ENCODE measurements around the gene TFF2. TPM values are rescaled to one million over a fixed set of nuclear protein-coding genes. Genes with fewer than 3 reads are reported as not detected.

Gene TFF2
- total and polyA plus RNA-seq, 2 experiments from 2014 or later: not detected

GRCh38 chr21:42386034-42386591 lies 35.3 kb upstream of the TFF2 start:
- H2AFZ ChIP-seq: no peak overlapping the region
- no peak overlapping the region for H3K4me2 ChIP-seq (ENCODE audit: unreplicated experiment)
- no peaks in the 10 kb centered on the region for H3K36me3 ChIP-seq (ENCODE audit: low read depth)
- peaks cover 3% of the 10 kb centered on the region; the same call in 1 of the 2 replicates for H3K27me3 ChIP-seq (replicated peaks; ENCODE audit: insufficient read depth)
- H3K4me1 ChIP-seq (ENCODE audit: insufficient read depth): no peaks in the 10 kb centered on the region
- no peaks in the 10 kb centered on the region for H3F3A ChIP-seq (ENCODE audit: insufficient read depth)
- no peak overlapping the region for H3K4me3 ChIP-seq
- H3K79me2 ChIP-seq (ENCODE audit: insufficient read depth): no peaks in the 10 kb centered on the region
- no peaks in the 10 kb centered on the region for H3K9me2 ChIP-seq (ENCODE audit: insufficient read depth)
- H4K20me1 ChIP-seq (ENCODE audit: insufficient read depth): no peaks in the 10 kb centered on the region
- no peak overlapping the region for H3K9ac ChIP-seq
- in situ Hi-C loops (cut with MboI): no loop called here
- DNase-seq: no peak
- 61 to 65% methylated on average over 11 of the region's 11 CpGs for WGBS, 2 experiments (ENCODE audit: low coverage in 1 of 2, low lambda C conversion rate in 2 of 2, missing lambda C conversion rate in 2 of 2)
- no peaks in the 10 kb centered on the region for H3K9me3 ChIP-seq (ENCODE audit: low read depth)
- H3K27ac ChIP-seq: no peak overlapping the region
- TF ChIP-seq EZH2 (IDR thresholded peaks at IDR 0.05; ENCODE audit: insufficient read depth, poor library complexity, severe bottlenecking) (no peak), EZH2phosphoT487 (IDR thresholded peaks at IDR 0.05; ENCODE audit: insufficient read depth, low read depth) (no peak)

GRCh38 chr21:42385619-42386018 lies 34.8 kb upstream of the TFF2 start:
- Histone ChIP-seq H2AFZ (no peak overlapping the region), H3F3A (ENCODE audit: insufficient read depth) (no peaks in the 10 kb centered on the region), H3K4me1 (ENCODE audit: insufficient read depth) (no peaks in the 10 kb centered on the region), H3K4me3 (no peak overlapping the region), H3K4me2 (ENCODE audit: unreplicated experiment) (no peak overlapping the region), H3K9me2 (ENCODE audit: insufficient read depth) (no peaks in the 10 kb centered on the region), H3K9me3 (ENCODE audit: low read depth) (no peaks in the 10 kb centered on the region), H3K9ac (no peak overlapping the region), H3K27ac (no peak overlapping the region), H3K36me3 (ENCODE audit: low read depth) (no peaks in the 10 kb centered on the region), H4K20me1 (ENCODE audit: insufficient read depth) (no peaks in the 10 kb centered on the region), H3K27me3 (replicated peaks; ENCODE audit: insufficient read depth) (peaks cover 3% of the 10 kb centered on the region; the same call in 1 of the 2 replicates), H3K79me2 (ENCODE audit: insufficient read depth) (no peaks in the 10 kb centered on the region)
- no peak for TF ChIP-seq EZH2 (IDR thresholded peaks at IDR 0.05; ENCODE audit: insufficient read depth, poor library complexity, severe bottlenecking)
- TF ChIP-seq EZH2phosphoT487 (IDR thresholded peaks at IDR 0.05; ENCODE audit: insufficient read depth, low read depth): no peak
- DNase-seq: no peak
- WGBS, 2 experiments (ENCODE audit: low coverage in 1 of 2, low lambda C conversion rate in 2 of 2, missing lambda C conversion rate in 2 of 2): 48 to 52% methylated on average over 5 of the region's 5 CpGs
- in situ Hi-C loops (cut with MboI): no loop called here

GRCh38 chr21:42384989-42385388 lies 34.2 kb upstream of the TFF2 start:
- H3K4me1 ChIP-seq (ENCODE audit: insufficient read depth): no peaks in the 10 kb centered on the region
- no peak overlapping the region for H2AFZ ChIP-seq
- no peaks in the 10 kb centered on the region for H3K36me3 ChIP-seq (ENCODE audit: low read depth)
- H4K20me1 ChIP-seq (ENCODE audit: insufficient read depth): no peaks in the 10 kb centered on the region
- H3F3A ChIP-seq (ENCODE audit: insufficient read depth): no peaks in the 10 kb centered on the region
- no peak overlapping the region for H3K4me3 ChIP-seq
- in situ Hi-C loops (cut with MboI): no loop called here
- H3K27me3 ChIP-seq (replicated peaks; ENCODE audit: insufficient read depth): peaks cover 3% of the 10 kb centered on the region; the same call in 1 of the 2 replicates
- H3K79me2 ChIP-seq (ENCODE audit: insufficient read depth): no peaks in the 10 kb centered on the region
- H3K27ac ChIP-seq: no peak overlapping the region
- H3K9me2 ChIP-seq (ENCODE audit: insufficient read depth): no peaks in the 10 kb centered on the region
- no peak overlapping the region for H3K9ac ChIP-seq
- H3K4me2 ChIP-seq (ENCODE audit: unreplicated experiment): no peak overlapping the region
- no peak for DNase-seq
- H3K9me3 ChIP-seq (ENCODE audit: low read depth): no peaks in the 10 kb centered on the region
- 34 to 39% methylated on average over 2 of the region's 2 CpGs for WGBS, 2 experiments (ENCODE audit: low coverage in 1 of 2, low lambda C conversion rate in 2 of 2, missing lambda C conversion rate in 2 of 2)
- TF ChIP-seq EZH2phosphoT487 (IDR thresholded peaks at IDR 0.05; ENCODE audit: insufficient read depth, low read depth) (no peak), EZH2 (IDR thresholded peaks at IDR 0.05; ENCODE audit: insufficient read depth, poor library complexity, severe bottlenecking) (no peak)

GRCh38 chr21:42384156-42384945 lies 33.6 kb upstream of the TFF2 start:
- Histone ChIP-seq H4K20me1 (ENCODE audit: insufficient read depth) (no peaks in the 10 kb centered on the region), H3K36me3 (ENCODE audit: low read depth) (no peaks in the 10 kb centered on the region), H3K4me1 (ENCODE audit: insufficient read depth) (no peaks in the 10 kb centered on the region), H3K79me2 (ENCODE audit: insufficient read depth) (no peaks in the 10 kb centered on the region), H3K9me2 (ENCODE audit: insufficient read depth) (no peaks in the 10 kb centered on the region), H3K9ac (no peak overlapping the region), H3K27me3 (replicated peaks; ENCODE audit: insufficient read depth) (0 out of 2 replicates have a peak, but pooled peaks cover 3% of the 10 kb centered on the region), H3K9me3 (ENCODE audit: low read depth) (no peaks in the 10 kb centered on the region), H3K4me2 (ENCODE audit: unreplicated experiment) (no peak overlapping the region), H3K4me3 (no peak overlapping the region), H3F3A (ENCODE audit: insufficient read depth) (no peaks in the 10 kb centered on the region), H3K27ac (no peak overlapping the region), H2AFZ (no peak overlapping the region)
- no peak for TF ChIP-seq EZH2phosphoT487 (IDR thresholded peaks at IDR 0.05; ENCODE audit: insufficient read depth, low read depth)
- no peak for TF ChIP-seq EZH2 (IDR thresholded peaks at IDR 0.05; ENCODE audit: insufficient read depth, poor library complexity, severe bottlenecking)
- WGBS, 2 experiments (ENCODE audit: low coverage in 1 of 2, low lambda C conversion rate in 2 of 2, missing lambda C conversion rate in 2 of 2): 61 to 64% methylated on average over 8 of the region's 8 CpGs
- no peak for DNase-seq
- in situ Hi-C loops (cut with MboI): no loop called here

Data from GM23248 (cell line).